Measurements from ENCODE around the gene ROCK1.

DNA sequence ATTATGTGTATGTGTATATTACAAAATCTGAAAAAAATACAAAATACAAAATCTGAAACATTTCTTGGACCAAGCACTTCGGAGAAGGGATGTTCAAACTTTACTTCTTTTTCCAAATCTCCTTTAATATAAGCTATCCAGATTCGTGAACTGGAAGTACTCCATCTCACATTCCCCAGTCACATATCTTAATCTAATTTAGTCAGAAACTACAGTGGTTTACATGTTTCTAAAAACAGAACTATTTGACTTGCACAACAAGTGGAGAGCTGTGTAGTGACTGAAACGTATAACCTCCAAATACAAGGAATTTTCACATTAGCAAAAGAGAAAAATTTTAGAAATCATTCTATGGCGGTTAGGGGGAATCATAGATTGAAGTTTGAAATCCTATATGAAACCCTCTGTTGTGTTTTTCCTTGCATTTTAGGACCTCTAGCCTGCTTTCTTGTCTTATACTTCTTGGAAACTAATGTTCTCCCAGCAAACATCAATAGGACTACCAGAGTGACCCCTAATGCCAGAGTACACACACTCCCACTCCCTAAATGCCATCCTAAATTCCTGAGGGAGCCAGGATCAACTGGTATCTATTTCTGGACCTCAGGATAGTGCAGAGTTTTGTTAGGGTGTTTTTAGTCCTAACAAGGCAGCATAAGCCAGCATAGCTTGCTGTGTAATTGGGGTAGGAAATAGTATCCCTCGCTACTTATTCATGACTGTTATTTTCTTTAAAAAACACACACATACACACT lies 30.2 kb upstream of the ROCK1 start:
- TF ChIP-seq CTCF (IDR thresholded peaks at IDR 0.05), result no peak
- TF ChIP-seq EP300 (IDR thresholded peaks at IDR 0.05), result no peak
- no peak for TF ChIP-seq POLR2A (IDR thresholded peaks at IDR 0.05; ENCODE audit: low read depth)
